GM12874 (cell line): ENCODE results near the gene INPP5B.

ENCODE experiments used
- CTCF ChIP-seq: IDR thresholded peaks from 2 replicates; pipeline ENCODE4 v1.5.1; 2011; ENCODE audit warnings: low read depth, mild to moderate bottlenecking, control low read depth, low read length, moderate library complexity; ENCODE audit not compliant: insufficient read depth

INPP5B gene

GRCh38 chr1:37915476-37916093 lies 31.3 kb downstream of the INPP5B start:
- TF ChIP-seq CTCF: no peak

DNA sequence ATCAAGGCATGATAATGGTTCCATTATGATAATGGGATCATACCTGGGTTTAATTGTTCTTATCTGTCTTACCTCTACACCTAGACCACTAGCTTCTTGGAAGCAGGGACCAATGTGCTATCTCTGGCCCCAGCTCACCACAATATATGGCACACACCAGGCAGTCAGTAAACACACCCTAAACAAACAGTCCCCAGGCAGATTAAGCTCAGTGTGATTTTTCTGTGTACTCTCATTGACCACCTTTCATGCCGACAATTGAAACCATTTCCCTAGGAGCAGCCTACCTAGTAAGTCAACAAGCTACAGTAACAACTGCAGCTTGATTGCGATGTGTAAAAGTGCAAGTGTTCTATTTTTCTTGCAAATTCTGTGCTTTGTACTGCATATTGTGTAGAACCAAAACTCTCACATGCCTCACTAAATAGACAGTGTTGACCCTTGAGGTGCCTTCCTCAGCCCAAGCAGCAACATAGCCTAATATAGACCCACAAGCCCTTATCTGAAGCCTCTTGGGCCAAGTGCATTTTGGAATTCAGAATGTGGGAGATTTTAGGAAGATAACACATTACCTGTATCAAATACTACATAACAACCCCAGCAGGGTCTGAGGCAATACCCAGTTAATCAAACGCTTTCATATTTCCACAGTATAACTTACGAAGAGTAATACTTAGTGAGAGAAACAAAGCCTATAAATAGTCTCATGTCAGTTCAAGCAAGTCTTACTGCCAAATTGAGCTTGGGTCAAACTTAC lies 32.0 kb downstream of the INPP5B start:
- no peak for TF ChIP-seq CTCF

- no peak for TF ChIP-seq CTCF
Measured at GRCh38 chr1:37905727-37906126, 41.1 kb downstream of the INPP5B start.

DNA sequence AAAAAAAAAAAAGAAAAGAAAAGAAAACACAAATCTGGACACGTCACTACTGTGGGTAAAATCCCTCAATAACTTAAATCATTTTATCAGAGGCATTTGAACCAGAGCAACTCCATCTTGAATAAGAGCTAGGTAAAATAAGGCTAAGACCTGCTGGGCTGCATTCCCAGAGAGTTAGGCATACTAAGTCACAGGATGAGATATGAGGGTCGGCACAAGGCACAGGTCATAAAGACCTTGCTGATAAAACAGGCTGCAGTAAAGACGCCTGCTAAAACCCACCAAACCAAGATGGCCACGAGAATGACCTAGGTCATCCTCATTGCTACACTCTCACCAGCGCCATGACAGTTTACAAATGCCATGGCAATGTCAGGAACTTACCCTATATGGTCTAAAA lies 43.9 kb downstream of the INPP5B start:
- TF ChIP-seq CTCF: no peak

- TF ChIP-seq CTCF: no peak
Measured at GRCh38 chr1:37901893-37902225, 45.0 kb downstream of the INPP5B start.

DNA sequence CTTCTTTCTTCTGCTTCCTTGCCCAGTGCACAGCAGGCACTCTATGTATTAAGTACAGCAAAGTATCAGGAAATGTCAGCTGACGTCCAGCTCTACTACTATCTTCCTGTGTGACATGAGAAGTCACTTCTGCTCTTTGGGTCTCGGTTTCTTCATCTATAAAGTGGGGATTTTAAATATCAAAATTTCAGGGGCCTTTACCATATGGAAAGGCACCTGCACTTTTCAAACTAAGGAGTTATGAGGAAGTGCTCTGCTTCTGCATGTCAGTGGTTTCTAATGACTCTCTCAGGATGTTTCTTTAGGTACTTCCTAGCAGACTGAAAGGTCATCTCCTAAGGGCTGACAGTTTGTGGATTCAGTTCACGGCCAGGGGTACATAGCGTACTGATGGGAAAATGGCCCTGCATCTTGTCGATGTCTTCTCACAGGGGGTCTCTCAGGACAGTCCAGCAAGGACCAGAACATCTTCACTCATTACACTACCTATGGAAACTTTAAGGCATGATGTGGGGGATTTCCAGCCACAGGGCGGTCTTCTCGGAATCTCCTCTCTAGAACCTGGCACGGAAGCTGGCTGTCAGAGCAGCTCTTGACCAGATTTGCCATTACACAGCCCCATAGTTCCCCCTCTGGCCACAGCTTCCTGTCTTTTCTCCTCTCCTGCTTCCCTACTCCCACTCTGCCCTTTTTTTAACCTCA lies 45.5 kb downstream of the INPP5B start:
- TF ChIP-seq CTCF: no peak

- TF ChIP-seq CTCF: no peak
Measured at GRCh38 chr1:37893673-37894072, 53.2 kb downstream of the INPP5B start.
